ENCODE data around the gene OR3A2.
"Not testable (repeated sequence)": the region's sequence is repeated elsewhere in the genome, so short reads cannot be mapped to it uniquely, and the experiment has no call there.

GRCh38 chr17:3232300-3232699 is 153.8 kb downstream of the OR3A2 start:
- TF ChIP-seq CTCF, POLR2AphosphoS5, POLR2A (IDR thresholded peaks at IDR 0.05): not testable (repeated sequence)
